Stomach (tissue), 4 donors: ENCODE measurements around the gene DOCK1.

Source experiments
- EP300 ChIP-seq: sonication (generic); formaldehyde crosslinking; IDR thresholded peaks from one replicate; pipeline ENCODE4 v1.6.1; 2017; ENCODE audit warnings: antibody characterized with exemption
- POLR2A ChIP-seq, 4 donors: fragments of 450-650 bp; IDR thresholded peaks; one replicate each; pipeline ENCODE4 v1.6.1; 2016; ENCODE audit warnings: antibody characterized with exemption in 4 of 4, control low read depth in 2 of 4, mild to moderate bottlenecking in 1 of 4, moderate library complexity in 1 of 4
- POLR2AphosphoS5 ChIP-seq, 3 donors: sonication (generic); formaldehyde crosslinking; IDR thresholded peaks; one replicate each; pipeline ENCODE4 v1.6.1; 2016; ENCODE audit warnings: antibody characterized with exemption in 3 of 3
- TF ChIP-seq, protein P1 (sequence below), 7 experiments: fragments of 450-650 bp in 4 of 7; fragments of 200-600 bp in 3 of 7; sonication (generic) in 3 of 7; IDR thresholded peaks; one replicate each; pipeline ENCODE4 v1.5.1; 2016 to 2019; ENCODE audit warnings: antibody characterized with exemption in 7 of 7, control low read depth in 2 of 7, mild to moderate bottlenecking in 1 of 7

GRCh38 chr10:127082651-127083050 lies 177.4 kb downstream of the DOCK1 start:
- TF ChIP-seq, protein P1, sequence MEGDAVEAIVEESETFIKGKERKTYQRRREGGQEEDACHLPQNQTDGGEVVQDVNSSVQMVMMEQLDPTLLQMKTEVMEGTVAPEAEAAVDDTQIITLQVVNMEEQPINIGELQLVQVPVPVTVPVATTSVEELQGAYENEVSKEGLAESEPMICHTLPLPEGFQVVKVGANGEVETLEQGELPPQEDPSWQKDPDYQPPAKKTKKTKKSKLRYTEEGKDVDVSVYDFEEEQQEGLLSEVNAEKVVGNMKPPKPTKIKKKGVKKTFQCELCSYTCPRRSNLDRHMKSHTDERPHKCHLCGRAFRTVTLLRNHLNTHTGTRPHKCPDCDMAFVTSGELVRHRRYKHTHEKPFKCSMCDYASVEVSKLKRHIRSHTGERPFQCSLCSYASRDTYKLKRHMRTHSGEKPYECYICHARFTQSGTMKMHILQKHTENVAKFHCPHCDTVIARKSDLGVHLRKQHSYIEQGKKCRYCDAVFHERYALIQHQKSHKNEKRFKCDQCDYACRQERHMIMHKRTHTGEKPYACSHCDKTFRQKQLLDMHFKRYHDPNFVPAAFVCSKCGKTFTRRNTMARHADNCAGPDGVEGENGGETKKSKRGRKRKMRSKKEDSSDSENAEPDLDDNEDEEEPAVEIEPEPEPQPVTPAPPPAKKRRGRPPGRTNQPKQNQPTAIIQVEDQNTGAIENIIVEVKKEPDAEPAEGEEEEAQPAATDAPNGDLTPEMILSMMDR (IDR thresholded peaks at IDR 0.05) = no peak
- TF ChIP-seq POLR2A (IDR thresholded peaks at IDR 0.05) (no peak), POLR2AphosphoS5 (IDR thresholded peaks at IDR 0.05) (no peak), EP300 (no peak)
